GM19452 (cell line): ENCODE results near the gene LUC7L.
"Not testable (repeated sequence)": the region's sequence is repeated elsewhere in the genome, so short reads cannot be mapped to it uniquely, and the experiment has no call there.

Experiments used
- ATAC-seq: cut with Tn5 transposase; IDR thresholded peaks from one replicate; pipeline ENCODE4 v1.9.1; 2021; ENCODE audit not compliant: unreplicated experiment

The LUC7L gene

GRCh38 chr16:230351-230750 is 1.1 kb upstream of the LUC7L start:
- ATAC-seq, result not testable (repeated sequence)

GRCh38 chr16:229731-230281 is 557 bp upstream of the LUC7L start:
- ATAC-seq, result no peak

GRCh38 chr16:228151-228851 is 948 bp downstream of the LUC7L start:
- peak; percentile 9 for ATAC-seq

DNA sequence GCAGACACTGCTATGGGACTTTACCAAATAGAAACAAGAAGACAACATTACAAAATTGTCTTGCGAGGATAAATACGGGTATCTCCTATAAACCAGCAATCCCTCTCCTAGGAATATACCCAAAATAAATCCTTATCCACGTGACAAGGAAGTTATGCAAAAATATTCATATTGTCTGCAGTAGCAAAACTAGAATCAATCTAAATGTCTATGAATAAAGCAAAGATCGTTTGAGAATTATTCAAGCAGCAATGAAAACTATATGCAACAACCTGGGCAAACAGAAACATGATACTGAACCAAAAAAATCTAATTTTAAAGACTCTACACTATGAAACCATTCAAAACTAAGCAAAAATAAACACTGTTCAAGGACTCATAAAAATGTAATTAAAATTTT is 9.2 kb downstream of the LUC7L start:
- no peak for ATAC-seq

- ATAC-seq, result no peak
Observed at GRCh38 chr16:212999-213398, 16.2 kb downstream of the LUC7L start.

DNA sequence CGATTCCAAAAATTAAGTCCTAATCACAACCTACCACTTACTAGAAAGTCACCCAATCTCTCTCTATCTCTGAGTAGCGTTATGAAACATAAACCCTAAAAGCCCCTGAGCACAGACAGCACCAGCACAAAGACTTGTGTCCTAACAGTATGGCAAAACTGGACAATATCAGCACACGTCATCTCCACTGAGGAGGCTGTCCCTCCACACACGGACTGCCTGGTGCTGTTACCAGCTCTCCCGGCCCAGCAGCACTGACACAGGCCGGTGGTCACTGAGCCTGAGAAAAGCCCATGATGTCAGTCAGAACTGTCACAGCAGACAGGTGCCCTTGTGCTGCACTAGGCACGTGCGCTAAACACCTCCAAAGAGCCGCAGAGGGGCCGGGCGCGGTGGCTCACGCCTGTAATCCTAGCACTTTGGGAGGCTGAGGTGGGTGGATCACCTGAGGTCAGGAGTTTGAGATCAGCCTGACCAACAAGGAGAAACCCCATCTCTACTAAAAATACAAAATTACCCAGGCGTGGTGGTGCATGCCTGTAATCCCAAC is 17.5 kb downstream of the LUC7L start:
- not testable (repeated sequence) for ATAC-seq

DNA sequence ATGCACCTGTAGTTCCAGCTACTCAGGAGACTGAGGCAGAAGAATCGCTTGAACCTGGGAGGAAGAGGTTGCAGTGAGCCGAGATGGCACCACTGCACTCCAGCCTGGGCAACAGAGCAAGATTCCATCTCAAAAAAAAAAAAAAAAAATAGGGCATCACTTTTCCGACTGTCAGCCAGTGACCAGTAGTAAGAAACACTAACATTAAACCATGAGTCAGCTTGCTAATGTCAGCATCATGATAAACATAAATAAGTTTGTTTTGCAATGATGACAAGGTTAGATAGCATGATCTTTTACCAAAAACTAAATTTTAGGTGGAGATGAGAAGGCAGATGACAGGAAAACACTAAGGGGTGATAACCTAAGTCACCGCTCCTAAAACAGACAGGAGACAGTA is 19.9 kb downstream of the LUC7L start:
- ATAC-seq, result not testable (repeated sequence)

GRCh38 chr16:204046-204445 is 25.2 kb downstream of the LUC7L start:
- not testable (repeated sequence) for ATAC-seq

DNA sequence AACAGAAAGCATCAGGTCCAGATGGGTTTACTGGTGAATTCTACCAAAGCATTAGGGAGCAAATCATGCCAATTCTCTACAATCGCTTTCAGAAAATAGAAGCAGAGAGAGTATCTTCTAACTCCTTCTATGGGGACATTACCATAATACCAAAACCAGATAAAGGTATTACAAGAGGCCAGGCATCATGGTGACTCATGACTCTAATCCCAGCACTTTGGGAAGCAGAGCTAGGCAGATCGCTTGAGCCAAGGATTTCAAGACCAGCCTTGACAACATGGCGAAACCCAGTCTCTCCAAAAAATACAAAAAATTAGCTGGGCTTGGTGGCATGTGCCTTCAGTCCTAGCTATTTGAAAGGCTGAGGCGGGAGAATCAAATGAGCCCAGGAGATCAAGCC is 26.0 kb downstream of the LUC7L start:
- ATAC-seq, result no peak

DNA sequence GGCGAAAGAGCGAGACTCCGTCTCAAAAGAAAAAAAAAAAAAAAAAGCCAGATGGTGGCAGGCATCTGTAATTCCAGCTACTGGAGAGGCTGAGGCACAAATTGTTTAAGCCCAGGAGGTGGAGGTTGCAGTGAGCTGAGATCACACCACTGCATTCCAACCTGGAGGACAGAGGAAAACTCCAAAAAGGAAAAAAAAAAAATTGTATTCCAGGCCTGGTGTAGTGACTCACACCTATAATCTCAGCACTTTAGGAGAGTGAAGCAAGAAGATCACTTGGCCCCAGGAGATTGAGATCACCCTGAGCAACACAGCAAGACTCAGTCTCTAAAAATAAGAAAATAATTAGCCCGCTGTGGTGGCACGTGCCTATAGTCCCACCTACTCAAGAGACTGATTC is 28.9 kb downstream of the LUC7L start:
- ATAC-seq, result no peak

- no peak for ATAC-seq
Observed at GRCh38 chr16:194516-194915, 34.7 kb downstream of the LUC7L start.

GRCh38 chr16:193441-193840 is 35.8 kb downstream of the LUC7L start:
- no peak for ATAC-seq

GRCh38 chr16:192686-193085 is 36.6 kb downstream of the LUC7L start:
- ATAC-seq, result no peak

- ATAC-seq, result no peak
Observed at GRCh38 chr16:191831-192230, 37.4 kb downstream of the LUC7L start.

DNA sequence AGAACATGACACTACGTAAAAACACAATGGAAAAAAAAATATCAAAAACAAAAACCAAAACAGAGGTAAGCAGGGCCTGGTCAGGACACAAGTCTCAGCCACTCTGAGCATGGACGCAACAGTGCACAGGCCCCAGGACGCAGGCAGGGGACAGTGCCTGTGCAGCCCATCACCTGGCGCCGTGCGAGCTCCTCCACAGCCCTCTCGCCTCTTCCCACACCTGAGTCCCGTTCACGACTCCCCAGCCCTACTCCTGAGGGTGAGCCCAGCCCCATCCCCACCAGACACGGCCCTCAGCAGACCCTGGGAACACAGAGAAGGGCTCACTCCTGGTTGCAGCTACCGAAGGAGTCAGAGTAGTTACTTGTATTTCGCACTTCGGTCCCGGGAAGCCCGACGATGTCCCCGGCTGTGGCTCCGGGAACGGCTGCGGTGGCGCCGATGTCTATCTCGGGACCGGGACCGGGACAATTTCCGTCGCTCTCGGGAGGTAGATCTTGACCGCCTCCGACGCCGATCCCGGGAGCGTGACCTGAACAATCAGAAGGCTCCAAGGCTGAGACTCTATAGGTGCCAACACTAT is 39.6 kb downstream of the LUC7L start:
- no peak for ATAC-seq

- ATAC-seq, result no peak
Observed at GRCh38 chr16:188674-189073, 40.6 kb downstream of the LUC7L start.

DNA sequence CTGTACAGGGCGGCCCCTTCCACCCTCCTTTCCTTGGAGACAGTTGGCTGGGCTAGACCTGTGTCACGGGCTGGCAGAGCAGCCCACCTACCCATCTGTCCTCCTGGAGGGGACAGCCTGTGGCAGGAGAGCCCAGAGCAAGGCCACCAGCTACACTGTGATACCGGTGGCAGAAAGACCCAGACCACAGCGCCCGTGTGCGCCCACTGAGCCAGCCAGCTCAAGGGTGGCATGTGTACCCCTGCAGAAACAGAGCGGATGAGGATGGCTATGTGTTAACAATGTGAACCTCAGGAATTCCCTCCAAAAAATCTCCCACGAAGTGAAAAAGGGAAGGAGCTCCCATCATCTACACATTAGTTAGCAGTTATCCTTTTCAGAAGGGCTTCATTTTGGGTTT is 41.9 kb downstream of the LUC7L start:
- ATAC-seq, result no peak

- ATAC-seq, result no peak
Observed at GRCh38 chr16:185691-186090, 43.6 kb downstream of the LUC7L start.

- ATAC-seq, result no peak
Observed at GRCh38 chr16:185213-185612, 44.0 kb downstream of the LUC7L start.

DNA sequence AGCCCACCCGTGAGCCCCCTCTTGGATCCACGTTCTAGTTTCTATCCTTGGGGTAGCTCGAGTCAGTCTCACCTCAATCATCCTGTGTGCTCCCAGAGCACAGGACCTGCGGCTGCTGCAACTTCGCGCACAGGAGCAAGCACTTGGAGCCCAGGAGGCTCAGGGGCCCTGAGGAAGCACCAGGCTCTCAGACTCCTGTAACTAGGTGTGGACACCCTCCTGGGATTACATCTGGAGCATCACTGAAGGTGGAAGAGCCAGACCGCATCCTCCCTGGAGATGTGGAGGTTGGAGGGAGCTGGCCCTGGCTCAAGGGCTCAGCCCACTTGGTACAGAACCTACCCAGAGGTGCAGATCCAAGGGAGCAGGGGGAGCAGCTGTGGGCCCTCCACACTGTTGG is 46.2 kb downstream of the LUC7L start:
- ATAC-seq, result no peak

DNA sequence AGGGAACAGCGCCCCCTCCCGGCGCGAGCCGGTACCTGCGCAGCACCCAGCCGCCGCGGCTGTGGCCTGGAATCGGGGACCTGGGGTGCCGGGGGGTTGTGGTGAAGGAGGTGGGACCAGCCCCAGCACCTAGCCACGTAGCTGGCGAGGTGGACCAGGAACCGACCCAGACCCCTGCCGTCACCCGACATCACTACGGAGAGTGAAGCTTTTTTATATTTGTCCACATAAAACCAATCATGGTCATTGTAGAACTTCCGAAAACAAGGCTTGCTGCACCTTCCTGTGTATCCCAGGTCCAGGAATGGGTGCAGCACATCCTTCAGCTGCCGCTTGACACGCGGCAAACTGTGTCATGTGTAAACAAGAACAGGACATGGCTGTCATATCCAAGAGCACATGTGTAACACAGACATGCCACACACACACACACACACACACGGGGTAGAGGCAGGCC is 47.7 kb downstream of the LUC7L start:
- peak; percentile 64 for ATAC-seq
